Caco-2 (cell line): Measurements from ENCODE around the gene PPIL1. TPM values are rescaled to one million over a fixed set of nuclear protein-coding genes. Genes with fewer than 3 reads are reported as not detected.
A peak's percentile ranks its signal among the peaks of the same experiment; 100 is the strongest.

Source experiments
- BruUV-seq: library from RNA; stranded (reverse); fragments of 400-500 nt; replicated peaks from 2 replicates; lab custom pipeline; 2021; lab: Mats Ljungman, UMichigan
- CTCF ChIA-PET: fragments of 300-600 bp; sonication (Branson Sonifier 250); formaldehyde crosslinking; loops from one replicate; lab custom pipeline; 2022; ENCODE audit warnings: antibody characterized with exemption; lab: Charles Lee
- POLR2A ChIA-PET: fragments of 300-600 bp; sonication (Branson Sonifier 250); formaldehyde crosslinking; loops from one replicate; lab custom pipeline; 2022; ENCODE audit warnings: antibody characterized with exemption; lab: Charles Lee
- DNase-seq, 2 experiments: peaks; one replicate each; pipeline versions ENCODE4 v3.0.0 to v3.0.0-alpha.2; 2020 to 2022
- H3K27me3 ChIP-seq: replicated peaks from 2 replicates; pipeline ENCODE4 v1.6.0; 2011; ENCODE audit warnings: low read length; ENCODE audit not compliant: control insufficient read depth, insufficient read depth
- H3K36me3 ChIP-seq: 2 replicates; pipeline ENCODE4 v1.5.1; 2011; ENCODE audit warnings: low read length; ENCODE audit not compliant: control insufficient read depth, insufficient read depth
- H3K4me1 ChIP-seq: fragments of 250-450 bp; sonication (Bioruptor Pico); 2 replicates; pipeline ENCODE4 v1.5.1; 2020; ENCODE audit warnings: mild to moderate bottlenecking
- H3K4me3 ChIP-seq: 2 replicates; pipeline ENCODE4 v1.5.1; 2011; ENCODE audit warnings: low read depth, mild to moderate bottlenecking, control low read depth, low read length
- H3K9me3 ChIP-seq: fragments of 250-450 bp; sonication (Bioruptor Pico); 2 replicates; pipeline ENCODE4 v1.5.1; 2020; ENCODE audit warnings: mild to moderate bottlenecking, moderate library complexity
- H3K27ac Mint-ChIP-seq: one replicate; pipeline ENCODE4 v1.8.0; 2022; ENCODE audit warnings: mixed read lengths; ENCODE audit not compliant: unreplicated experiment
- H3K27me3 Mint-ChIP-seq: one replicate; pipeline ENCODE4 v1.8.0; 2022; ENCODE audit warnings: mixed read lengths; ENCODE audit not compliant: insufficient read depth, unreplicated experiment
- H3K36me3 Mint-ChIP-seq: one replicate; pipeline ENCODE4 v1.8.0; 2022; ENCODE audit warnings: mild to moderate bottlenecking, mixed read lengths; ENCODE audit not compliant: insufficient read depth, unreplicated experiment
- H3K4me1 Mint-ChIP-seq: one replicate; pipeline ENCODE4 v1.8.0; 2022; ENCODE audit warnings: low read depth, mixed read lengths; ENCODE audit not compliant: unreplicated experiment
- H3K4me3 Mint-ChIP-seq: one replicate; pipeline ENCODE4 v1.8.0; 2022; ENCODE audit warnings: mild to moderate bottlenecking, moderate library complexity, mixed read lengths; ENCODE audit not compliant: unreplicated experiment
- H3K9me3 Mint-ChIP-seq: one replicate; pipeline ENCODE4 v1.8.0; 2022; ENCODE audit warnings: mixed read lengths; ENCODE audit not compliant: unreplicated experiment
- CTCF ChIP-seq, 2 experiments: fragments of 200-600 bp in 1 of 2; IDR thresholded peaks; 1 replicate in 1 of 2; 2 replicates in 1 of 2; pipeline versions ENCODE4 v1.5.1 to v1.8.0; 2011 to 2022; ENCODE audit warnings: antibody characterized with exemption in 1 of 2, control low read depth in 1 of 2, inconsistent platforms in 1 of 2, low read depth in 1 of 2, low read length in 1 of 2, mild to moderate bottlenecking in 1 of 2, moderate library complexity in 1 of 2; ENCODE audit not compliant: insufficient read depth in 1 of 2, severe bottlenecking in 1 of 2, unreplicated experiment in 1 of 2
- intact Hi-C: fragments of 100-400 bp; cut with micrococcal nuclease; formaldehyde crosslinking; loops from one replicate; pipeline ENCODE4 v1.10.0; 2022; ENCODE audit not compliant: unreplicated experiment
- total RNA-seq: library from RNA; stranded (reverse); gene quantifications from 2 replicates; pipeline ENCODE4 v1.2.3, GENCODE V29; 2022

The PPIL1 gene
- total RNA-seq, 1 experiment from 2014 or later, result 61.2 TPM

DNA sequence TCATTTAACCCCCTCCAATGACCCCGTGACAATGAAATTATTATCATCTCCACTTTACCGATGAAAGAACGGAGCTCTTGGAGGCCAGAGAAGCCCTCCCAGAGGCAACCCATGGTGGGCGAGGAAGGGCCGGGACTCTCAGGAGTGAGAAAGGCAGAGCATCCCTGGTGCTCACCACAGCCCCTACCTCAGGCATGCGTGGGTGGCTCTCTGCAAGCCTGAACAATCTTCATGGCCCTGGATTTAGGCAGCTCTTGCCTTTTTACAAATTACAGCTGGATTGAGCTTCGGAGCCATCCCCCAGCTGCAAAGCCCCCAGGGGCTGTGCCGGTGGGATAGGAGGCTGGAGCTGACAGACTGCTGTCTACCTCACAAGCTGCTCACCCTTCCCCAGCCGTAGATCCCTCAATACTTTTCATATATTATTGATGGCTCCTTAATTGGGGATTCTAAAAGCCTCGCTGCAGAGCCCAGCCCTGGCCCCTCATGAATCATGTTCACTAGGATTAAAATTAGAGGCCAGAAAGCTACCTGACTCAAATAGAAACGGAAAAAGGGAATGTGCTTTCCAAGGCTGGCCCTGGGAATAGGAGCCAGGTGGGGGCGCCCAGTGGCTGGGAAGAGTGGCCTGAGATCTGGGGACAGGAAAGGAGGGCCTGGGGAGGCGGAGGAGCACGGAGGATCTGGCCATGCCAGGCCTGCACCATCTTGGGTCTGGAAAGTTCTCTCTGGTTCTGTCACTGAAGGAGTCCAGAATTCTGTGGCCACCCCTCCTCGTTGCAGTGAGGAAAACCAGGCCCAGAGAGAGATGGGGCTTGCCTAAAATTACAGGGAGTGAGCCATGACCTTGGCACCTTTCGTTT, 64.4 kb downstream of the PPIL1 start:
- intact Hi-C loops, result loop anchor here (1.0 kb wide), 1 partner anchor 41 kb away; no protein-coding TSS in a partner anchor
- H3K9me3 Mint-ChIP-seq, result no peaks in the 10 kb centered on the region
- Histone ChIP-seq H3K27me3 (no peaks in the 10 kb centered on the region), H3K4me1 (no peaks in the 10 kb centered on the region), H3K9me3 (no peaks in the 10 kb centered on the region), H3K4me3 (no peak overlapping the region), H3K36me3 (no peaks in the 10 kb centered on the region)
- ChIA-PET POLR2A (no interaction called here), CTCF (interaction anchor here (0.7 kb wide), 1 partner anchor 42 kb away, joined by 3 read pairs; no protein-coding TSS in a partner anchor)
- TF ChIP-seq CTCF (IDR thresholded peaks at IDR 0.05; ENCODE audit: insufficient read depth in 1 of 2, low read depth in 1 of 2, low read length in 1 of 2, severe bottlenecking in 1 of 2, unreplicated experiment in 1 of 2), result peak in 1 of 2 experiments; percentile 23
- no peak overlapping the region for H3K27ac Mint-ChIP-seq
- H3K36me3 Mint-ChIP-seq, result no peaks in the 10 kb centered on the region
- no peaks in the 10 kb centered on the region for H3K4me1 Mint-ChIP-seq
- H3K4me3 Mint-ChIP-seq, result no peak overlapping the region
- DNase-seq, result peak in 1 of 2 experiments; percentile 27
- no peaks in the 10 kb centered on the region for H3K27me3 Mint-ChIP-seq
- no TSS peak for BruUV-seq

DNA sequence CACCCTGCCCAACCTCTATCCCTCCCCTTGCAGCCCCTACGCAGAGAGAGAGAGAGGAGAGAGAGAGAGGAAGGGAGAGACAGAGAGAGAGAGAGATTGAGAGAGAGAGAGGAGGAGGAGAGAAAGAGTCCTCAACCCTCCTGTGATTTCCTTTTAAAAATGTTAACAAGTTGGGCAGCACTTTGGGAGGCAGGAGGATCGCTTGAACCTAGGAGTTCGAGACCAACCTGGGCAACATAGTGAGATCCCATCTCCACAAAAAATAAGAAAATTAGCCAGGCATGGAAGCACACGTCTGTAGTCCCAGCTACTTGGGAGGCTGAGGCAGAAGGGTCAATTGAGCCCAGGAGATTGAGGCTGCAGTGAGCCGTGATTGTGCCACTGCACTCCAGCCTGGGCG, 65.4 kb downstream of the PPIL1 start:
- Histone ChIP-seq H3K9me3 (no peaks in the 10 kb centered on the region), H3K4me3 (no peak overlapping the region), H3K4me1 (no peaks in the 10 kb centered on the region), H3K27me3 (no peaks in the 10 kb centered on the region), H3K36me3 (no peaks in the 10 kb centered on the region)
- no peak for DNase-seq
- no peak for TF ChIP-seq CTCF (IDR thresholded peaks at IDR 0.05; ENCODE audit: insufficient read depth in 1 of 2, low read depth in 1 of 2, low read length in 1 of 2, severe bottlenecking in 1 of 2, unreplicated experiment in 1 of 2)
- Mint-ChIP-seq H3K4me3 (no peak overlapping the region), H3K4me1 (no peaks in the 10 kb centered on the region), H3K9me3 (no peaks in the 10 kb centered on the region), H3K36me3 (no peaks in the 10 kb centered on the region), H3K27ac (no peak overlapping the region), H3K27me3 (no peaks in the 10 kb centered on the region)
- intact Hi-C loops, result no loop called here
- ChIA-PET CTCF (no interaction called here), POLR2A (interaction anchor here (0.6 kb wide), 1 partner anchor 50 kb away, joined by 6 read pairs; no protein-coding TSS in a partner anchor)
- no TSS peak for BruUV-seq

GRCh38 chr6:36808634-36809033, 66.0 kb downstream of the PPIL1 start:
- H3K36me3 ChIP-seq, result no peaks in the 10 kb centered on the region
- POLR2A ChIA-PET, result interaction anchor here (0.6 kb wide), 1 partner anchor 49 kb away, joined by 6 read pairs; no protein-coding TSS in a partner anchor
- no TSS peak for BruUV-seq
- Mint-ChIP-seq H3K9me3 (no peaks in the 10 kb centered on the region), H3K4me3 (no peak overlapping the region), H3K4me1 (no peaks in the 10 kb centered on the region), H3K27ac (no peak overlapping the region), H3K27me3 (no peaks in the 10 kb centered on the region), H3K36me3 (no peaks in the 10 kb centered on the region)
- H3K4me1 ChIP-seq, result no peaks in the 10 kb centered on the region
- DNase-seq, result no peak
- CTCF ChIA-PET, result no interaction called here
- intact Hi-C loops, result no loop called here
- no peaks in the 10 kb centered on the region for H3K27me3 ChIP-seq
- no peaks in the 10 kb centered on the region for H3K9me3 ChIP-seq
- no peak overlapping the region for H3K4me3 ChIP-seq
- TF ChIP-seq CTCF (IDR thresholded peaks at IDR 0.05; ENCODE audit: insufficient read depth in 1 of 2, low read depth in 1 of 2, low read length in 1 of 2, severe bottlenecking in 1 of 2, unreplicated experiment in 1 of 2), result no peak
